ENCODE data around the gene GRM8. TPM values are rescaled to one million over a fixed set of nuclear protein-coding genes. Genes with fewer than 3 reads are reported as not detected.

Gene GRM8
- total and polyA plus RNA-seq, 9 of the 15 experiments (the other 6 are each of a cell fraction or from before 2014, with no cell fraction given): 0.13 TPM; not detected in 7

GRCh38 chr7:126972571-126972970 is 280.2 kb downstream of the GRM8 start (continued):
- no peak for TF ChIP-seq MITF (IDR thresholded peaks at IDR 0.05)
- TF ChIP-seq ZNF212 (CRISPR knock-in tag; IDR thresholded peaks at IDR 0.05): no peak
- no peak for TF ChIP-seq NR2C1 (IDR thresholded peaks at IDR 0.05)
- no peak for TF ChIP-seq NR2C1 (tag; IDR thresholded peaks at IDR 0.05)
- TF ChIP-seq MEIS2 (IDR thresholded peaks at IDR 0.05; ENCODE audit: partially characterized antibody): no peak
- TF ChIP-seq LCOR (CRISPR knock-in tag; IDR thresholded peaks at IDR 0.05): no peak
- TF ChIP-seq ERF (CRISPR knock-in tag; IDR thresholded peaks at IDR 0.05): no peak

DNA sequence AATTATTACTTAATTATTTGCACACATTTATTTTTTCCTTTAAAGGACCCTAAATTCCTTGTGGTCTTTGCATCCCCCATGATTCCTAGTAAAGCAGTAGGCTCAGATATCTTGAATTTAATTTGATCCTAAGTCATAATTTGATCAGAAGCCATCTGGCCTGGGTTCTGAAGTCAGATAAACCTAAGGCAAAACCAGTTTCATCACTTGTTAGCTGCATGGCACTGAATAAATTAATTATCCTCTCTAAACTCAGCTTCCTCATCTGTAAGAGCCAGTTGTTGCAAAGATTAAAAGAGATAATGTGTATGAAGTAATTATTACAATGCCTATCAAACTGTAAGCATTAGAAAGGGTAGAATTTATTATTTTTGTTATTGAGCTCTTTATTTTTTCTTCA is 293.1 kb downstream of the GRM8 start:
- no peaks in the 10 kb centered on the region for H4K20me1 ChIP-seq (replicated peaks; ENCODE audit: control insufficient read depth, insufficient read depth, low read length)
- BruUV-seq (replicated peaks): no TSS peak
- no peak for ATAC-seq
- POLR2A ChIA-PET: no interaction called here
- no peak for FAIRE-seq
- CTCF ChIA-PET (ENCODE audit: low intra/inter-chr PET ratio): no interaction called here
- H3K27me3 ChIP-seq (ENCODE audit: control insufficient read depth in 2 of 2, insufficient read depth in 2 of 2, low read length in 2 of 2): no peaks in the 10 kb centered on the region
- no peak overlapping the region for H3K4me3 ChIP-seq
- in situ Hi-C loops (cut with MboI) (no loop called here), intact Hi-C loops (cut with micrococcal nuclease) (no loop called here)
- no peak overlapping the region for H2AFZ ChIP-seq (ENCODE audit: low read depth, low read length)
- DNase-seq (ENCODE audit: extremely low read depth in 1 of 4, low spot score in 3 of 4): no peak
- no peaks in the 10 kb centered on the region for H3K36me3 ChIP-seq (ENCODE audit: control insufficient read depth, insufficient read depth, low read length)
- no peak overlapping the region for H3K27ac ChIP-seq (ENCODE audit: extremely low read depth, low read depth, low read length)
- no peaks in the 10 kb centered on the region for H3K9me3 ChIP-seq (replicated peaks; ENCODE audit: control insufficient read depth, insufficient read depth, low read depth, low read length)
- TF ChIP-seq FUS (optimal IDR thresholded peaks at IDR 0.05; ENCODE audit: low read depth, low read length): no peak
- TF ChIP-seq ZNF197 (CRISPR knock-in tag; IDR thresholded peaks at IDR 0.05; ENCODE audit: low read depth): no peak
- TF ChIP-seq GATAD2B (IDR thresholded peaks at IDR 0.05; ENCODE audit: borderline replicate concordance): no peak
- no peak for TF ChIP-seq RHOXF2B (CRISPR knock-in tag; conservative IDR thresholded peaks at IDR 0.05)
- no peak for TF ChIP-seq MTA2 (IDR thresholded peaks at IDR 0.05; ENCODE audit: low read depth)
- TF ChIP-seq TCF3 (CRISPR knock-in tag; IDR thresholded peaks at IDR 0.05): no peak
- no peak for TF ChIP-seq CCNT2 (IDR thresholded peaks at IDR 0.05; ENCODE audit: borderline replicate concordance, extremely low read depth, insufficient read length, low read depth, low read length)
- no peak for TF ChIP-seq RNF219 (CRISPR knock-in tag; IDR thresholded peaks at IDR 0.05)
- no peak for TF ChIP-seq ZNF23 (CRISPR knock-in tag; IDR thresholded peaks at IDR 0.05)
- no peak for TF ChIP-seq EP300 (IDR thresholded peaks at IDR 0.05; ENCODE audit: low read length)
- no peak for TF ChIP-seq MBD2 (IDR thresholded peaks at IDR 0.05; ENCODE audit: borderline replicate concordance, low read depth)
- no peak overlapping the region for H3K4me2 ChIP-seq (ENCODE audit: insufficient read depth, low read length)
- no peak overlapping the region for H3K9ac ChIP-seq (ENCODE audit: insufficient read depth in 1 of 2, low read depth in 2 of 2, low read length in 2 of 2)
- no peaks in the 10 kb centered on the region for H3K4me1 ChIP-seq (replicated peaks in 1 of 2; ENCODE audit: control insufficient read depth in 2 of 2, insufficient read depth in 2 of 2, low read length in 2 of 2)
- no peaks in the 10 kb centered on the region for H3K79me2 ChIP-seq (ENCODE audit: control insufficient read depth, insufficient read depth, low read length)
- no peaks in the 10 kb centered on the region for H3K9me1 ChIP-seq (ENCODE audit: control insufficient read depth, insufficient read depth, low read length)

Data from K562 (cell line).